Immature natural killer cell (primary cell): Measurements from ENCODE around the gene SFRP4. TPM values are rescaled to one million over a fixed set of nuclear protein-coding genes. Genes with fewer than 3 reads are reported as not detected.

Experiments used
- DNase-seq, 3 donors: peaks; one replicate each; pipeline ENCODE4 v3.0.0; 2022; ENCODE audit warnings: mixed read lengths in 1 of 3
- H3K27ac Mint-ChIP-seq, 6 donors: one replicate each; pipeline ENCODE4 v1.8.0; 2020; ENCODE audit warnings: mixed read lengths in 6 of 6, mild to moderate bottlenecking in 5 of 6, inconsistent platforms in 4 of 6, moderate library complexity in 3 of 6
- H3K27me3 Mint-ChIP-seq, 3 donors: one replicate each; pipeline ENCODE4 v1.8.0; 2020 to 2021; ENCODE audit warnings: low read depth in 3 of 3, mild to moderate bottlenecking in 3 of 3, mixed read lengths in 3 of 3, moderate library complexity in 3 of 3, inconsistent platforms in 1 of 3
- H3K36me3 Mint-ChIP-seq, 3 donors: one replicate each; pipeline ENCODE4 v1.8.0; 2020; ENCODE audit warnings: mixed read lengths in 3 of 3, inconsistent platforms in 2 of 3, mild to moderate bottlenecking in 2 of 3
- H3K4me1 Mint-ChIP-seq, 2 donors: one replicate each; pipeline ENCODE4 v1.8.0; 2020; ENCODE audit warnings: inconsistent platforms in 2 of 2, mild to moderate bottlenecking in 2 of 2, mixed read lengths in 2 of 2, moderate library complexity in 1 of 2
- H3K4me3 Mint-ChIP-seq, 5 donors: one replicate each; pipeline ENCODE4 v1.8.0; 2020; ENCODE audit warnings: mild to moderate bottlenecking in 5 of 5, mixed read lengths in 5 of 5, inconsistent platforms in 3 of 5, moderate library complexity in 3 of 5
- H3K9me3 Mint-ChIP-seq, 6 donors: one replicate each; pipeline ENCODE4 v1.8.0; 2020; ENCODE audit warnings: mild to moderate bottlenecking in 6 of 6, mixed read lengths in 6 of 6, inconsistent platforms in 4 of 6, moderate library complexity in 3 of 6
- polyA plus RNA-seq, 3 donors: library from polyadenylated mRNA; unstranded; fragments of 300-500 nt; fragmentation: Illumina TruSeq; gene quantifications; one replicate each; pipeline ENCODE4 v1.2.3, GENCODE V29; 2021

The SFRP4 gene
- polyA plus RNA-seq, 3 donors from 2014 or later = not detected

- peaks cover 26 to 32% of the 10 kb centered on the region in 2 donors for H3K4me1 Mint-ChIP-seq
- H3K9me3 Mint-ChIP-seq = peaks cover 0 to 2% (median 0%) of the 10 kb centered on the region in 6 donors
- H3K27ac Mint-ChIP-seq = no peak overlapping the region
- H3K36me3 Mint-ChIP-seq = no peaks in the 10 kb centered on the region
- no peak for DNase-seq
- peaks cover 3 to 38% (median 13%) of the 10 kb centered on the region in 3 donors for H3K27me3 Mint-ChIP-seq
- H3K4me3 Mint-ChIP-seq = no peak overlapping the region
These were observed 1.9 kb upstream of the SFRP4 start for GRCh38 chr7:37918526-37918925.

DNA sequence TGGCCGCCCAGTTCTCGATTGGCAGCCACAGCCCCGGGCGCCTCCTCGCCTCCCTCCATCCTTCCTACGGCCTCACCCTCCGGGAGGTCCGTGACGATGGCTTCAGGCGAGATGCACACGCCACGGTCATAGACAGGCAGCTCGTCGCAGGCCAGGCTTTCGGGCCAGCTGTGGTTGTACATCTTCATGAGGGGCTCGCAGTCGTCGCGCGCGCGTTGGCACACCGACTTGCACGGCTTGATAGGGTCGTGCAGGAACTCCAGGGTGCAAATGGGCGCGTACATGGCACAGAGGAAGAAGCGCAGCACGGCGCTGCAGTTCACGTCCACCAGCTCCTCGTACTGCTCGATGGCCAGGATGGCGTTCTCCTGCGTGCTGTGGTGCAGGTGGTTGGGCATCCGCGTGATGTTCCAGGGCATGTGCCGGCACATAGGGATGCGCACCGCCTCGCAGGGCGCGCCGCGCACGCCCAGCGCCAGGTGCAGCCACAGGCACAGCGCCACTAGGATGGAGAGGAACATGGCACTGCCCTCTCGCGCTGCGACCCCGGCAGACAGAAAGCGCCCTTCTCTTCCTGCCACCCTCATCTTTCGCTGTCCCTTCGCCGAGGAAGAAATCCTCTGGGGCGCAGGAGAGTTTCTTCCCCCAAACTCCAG, 472 bp downstream of the SFRP4 start:
- DNase-seq = no peak
- H3K27ac Mint-ChIP-seq = no peak overlapping the region
- H3K36me3 Mint-ChIP-seq = no peaks in the 10 kb centered on the region
- peaks cover 2 to 39% (median 13%) of the 10 kb centered on the region in 3 donors for H3K27me3 Mint-ChIP-seq
- H3K9me3 Mint-ChIP-seq = peaks cover 0 to 2% (median 0%) of the 10 kb centered on the region in 6 donors
- peaks cover 20 to 21% of the 10 kb centered on the region in 2 donors for H3K4me1 Mint-ChIP-seq
- peak overlapping the region; percentile 11 to 72 (median 70) for H3K4me3 Mint-ChIP-seq

DNA sequence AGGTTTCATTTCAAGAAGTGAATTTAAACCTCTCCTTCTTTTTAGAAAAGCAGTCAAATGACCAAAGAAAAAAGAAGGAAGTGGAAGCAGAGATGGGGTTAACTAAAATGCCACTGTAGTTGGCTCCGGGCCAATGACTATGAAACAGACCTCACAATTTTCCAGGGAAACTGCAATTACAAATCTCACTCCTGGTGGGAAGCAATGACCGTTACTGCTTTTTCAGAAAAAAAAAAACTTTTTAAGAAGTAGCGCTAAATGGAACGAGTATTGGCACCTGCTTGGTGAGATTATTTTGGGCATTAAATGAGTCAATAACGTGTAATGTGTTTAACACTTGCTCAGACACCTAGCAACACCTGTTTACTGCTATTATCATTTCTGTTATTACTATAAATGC, 1.2 kb downstream of the SFRP4 start:
- H3K4me1 Mint-ChIP-seq = peaks cover 18% of the 10 kb centered on the region in 2 donors
- peaks cover 0 to 2% (median 0%) of the 10 kb centered on the region in 6 donors for H3K9me3 Mint-ChIP-seq
- no peak overlapping the region for H3K27ac Mint-ChIP-seq
- H3K36me3 Mint-ChIP-seq = no peaks in the 10 kb centered on the region
- DNase-seq = no peak
- peaks cover 2 to 41% (median 13%) of the 10 kb centered on the region in 3 donors for H3K27me3 Mint-ChIP-seq
- no peak overlapping the region for H3K4me3 Mint-ChIP-seq

- H3K4me3 Mint-ChIP-seq = no peak overlapping the region
- H3K36me3 Mint-ChIP-seq = no peaks in the 10 kb centered on the region
- no peaks in the 10 kb centered on the region for H3K9me3 Mint-ChIP-seq
- DNase-seq = no peak
- H3K4me1 Mint-ChIP-seq = peaks cover 14% of the 10 kb centered on the region in 2 donors
- H3K27me3 Mint-ChIP-seq = peaks cover 0 to 34% (median 13%) of the 10 kb centered on the region in 3 donors
- no peak overlapping the region for H3K27ac Mint-ChIP-seq
These were observed 3.9 kb downstream of the SFRP4 start for GRCh38 chr7:37912756-37913155.

DNA sequence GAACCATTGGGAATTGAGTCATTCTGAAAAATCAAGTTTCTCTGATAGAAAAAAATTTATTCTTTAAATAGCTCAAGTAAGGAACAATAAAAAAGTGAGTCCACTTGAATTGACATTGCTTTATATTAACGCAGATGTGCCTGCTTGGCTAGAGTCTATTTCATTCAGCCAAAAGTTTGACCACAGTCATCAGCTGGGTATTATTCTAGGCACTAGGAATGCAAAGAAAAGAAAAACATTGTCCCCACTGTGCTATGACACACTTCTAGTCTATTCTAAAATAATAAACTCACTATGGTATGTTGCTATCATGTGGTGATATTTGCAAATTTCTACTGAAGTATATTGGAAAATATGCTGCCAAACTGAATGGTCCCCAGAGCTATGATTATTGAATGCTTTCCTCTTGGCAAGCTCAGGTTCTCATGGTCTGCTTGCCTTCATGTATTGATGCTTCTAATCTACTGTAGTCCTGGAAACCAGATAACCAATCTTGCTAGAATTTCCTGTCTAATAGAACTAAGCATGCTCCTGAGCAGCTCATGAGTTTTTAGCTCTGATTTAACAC, 8.3 kb downstream of the SFRP4 start:
- Mint-ChIP-seq H3K27ac (no peak overlapping the region), H3K4me1 (no peaks in the 10 kb centered on the region), H3K9me3 (no peaks in the 10 kb centered on the region), H3K27me3 (peaks cover 0 to 10% (median 4%) of the 10 kb centered on the region in 3 donors), H3K36me3 (no peaks in the 10 kb centered on the region), H3K4me3 (no peak overlapping the region)
- DNase-seq = no peak

DNA sequence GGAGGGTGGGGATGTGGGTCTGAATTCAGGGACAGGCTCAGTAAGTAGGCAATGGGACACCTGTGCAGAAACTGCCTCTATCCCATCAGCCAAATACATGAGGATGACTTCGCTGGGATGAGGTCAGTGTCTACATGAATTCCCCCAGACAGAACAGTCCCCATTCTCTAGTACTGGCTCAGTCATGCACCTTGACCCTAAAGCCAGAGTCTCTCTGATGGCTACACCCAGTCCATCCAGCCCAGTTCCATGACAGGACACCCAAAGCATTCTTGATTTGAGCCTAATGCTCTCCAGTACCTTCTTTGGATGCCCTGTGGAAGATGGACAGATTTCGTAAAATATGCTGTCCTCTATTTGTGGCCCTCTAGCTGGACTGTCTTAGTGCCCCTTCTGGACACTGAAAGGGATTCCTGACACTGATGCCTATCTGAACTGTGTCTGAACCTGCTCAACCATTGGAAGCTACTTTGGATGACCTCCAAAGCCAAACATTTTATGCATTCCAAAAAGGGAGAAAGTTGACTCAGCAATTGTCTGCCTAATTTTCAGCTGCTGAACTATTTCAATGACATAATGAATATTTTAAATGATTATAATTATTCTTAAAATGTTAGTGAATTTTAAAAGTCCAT, 14.6 kb downstream of the SFRP4 start:
- peaks cover 0 to 2% (median 2%) of the 10 kb centered on the region in 3 donors for H3K27me3 Mint-ChIP-seq
- DNase-seq = no peak
- peaks cover 4 to 12% (median 5%) of the 10 kb centered on the region in 3 donors for H3K36me3 Mint-ChIP-seq
- H3K9me3 Mint-ChIP-seq = peaks cover 0 to 2% (median 0%) of the 10 kb centered on the region in 6 donors
- no peaks in the 10 kb centered on the region for H3K4me1 Mint-ChIP-seq
- no peak overlapping the region for H3K4me3 Mint-ChIP-seq
- H3K27ac Mint-ChIP-seq = no peak overlapping the region

GRCh38 chr7:37901236-37901827, 15.3 kb downstream of the SFRP4 start:
- peaks cover 4 to 13% (median 9%) of the 10 kb centered on the region in 3 donors for H3K36me3 Mint-ChIP-seq
- H3K9me3 Mint-ChIP-seq = peaks cover 0 to 2% (median 0%) of the 10 kb centered on the region in 6 donors
- H3K27me3 Mint-ChIP-seq = peaks cover 0 to 3% (median 2%) of the 10 kb centered on the region in 3 donors
- peak in 1 of 3 donors; percentile 14 for DNase-seq
- H3K4me3 Mint-ChIP-seq = no peak overlapping the region
- no peak overlapping the region for H3K27ac Mint-ChIP-seq
- H3K4me1 Mint-ChIP-seq = no peaks in the 10 kb centered on the region

DNA sequence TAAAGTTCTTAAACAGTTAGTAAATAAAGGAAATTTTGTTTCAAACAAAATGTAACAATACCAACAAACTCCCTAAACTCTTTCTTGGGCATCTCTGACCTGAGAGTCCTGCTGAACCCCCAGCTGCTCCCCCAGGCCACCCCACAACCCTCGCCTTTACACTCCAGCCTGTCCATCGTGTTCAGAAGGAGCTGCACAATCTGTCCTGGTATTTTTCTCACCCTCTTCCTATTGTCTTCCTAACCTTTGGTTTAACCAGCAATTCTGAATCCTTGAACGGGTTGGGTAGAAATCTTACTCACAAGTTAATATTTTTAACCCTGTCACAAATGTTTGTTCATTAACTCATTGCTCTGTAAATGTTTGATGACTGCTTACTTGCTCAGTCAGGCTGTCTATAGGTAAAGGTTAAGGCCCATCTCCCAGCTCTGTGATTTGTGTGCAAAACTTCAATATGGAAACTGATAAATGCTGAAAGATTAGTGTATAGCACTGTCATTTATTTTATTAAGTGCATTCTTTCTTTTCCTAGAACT, 16.8 kb downstream of the SFRP4 start:
- Mint-ChIP-seq H3K36me3 (peaks cover 4 to 15% (median 11%) of the 10 kb centered on the region in 3 donors), H3K27me3 (peaks cover 0 to 3% (median 2%) of the 10 kb centered on the region in 3 donors), H3K4me3 (no peak overlapping the region), H3K9me3 (peaks cover 0 to 2% (median 0%) of the 10 kb centered on the region in 6 donors), H3K4me1 (no peaks in the 10 kb centered on the region), H3K27ac (peak overlapping the region in 1 of 6 donors; percentile 70)
- DNase-seq = no peak

DNA sequence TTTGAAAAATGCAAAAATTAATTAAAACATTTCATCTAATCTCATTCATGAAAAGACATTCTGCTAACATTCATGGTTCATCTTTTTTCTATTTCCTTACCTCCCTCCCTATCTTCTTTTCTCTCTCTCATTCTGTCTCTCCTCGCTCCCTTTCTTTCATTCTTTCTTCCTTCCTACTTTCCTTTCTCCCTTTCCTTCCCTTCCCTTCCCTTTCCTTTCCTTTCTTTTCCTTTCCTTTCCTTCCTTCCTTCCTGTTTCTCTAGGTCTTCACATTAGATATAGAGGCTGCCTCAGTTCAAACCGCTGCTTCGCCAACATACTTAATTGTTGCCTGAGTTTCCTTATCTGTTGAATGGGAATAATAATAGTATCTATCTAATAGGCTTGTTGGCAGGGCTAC, 21.9 kb downstream of the SFRP4 start:
- DNase-seq = no peak
- Mint-ChIP-seq H3K27ac (no peak overlapping the region), H3K36me3 (peaks cover 12 to 39% (median 18%) of the 10 kb centered on the region in 3 donors), H3K27me3 (peaks cover 0 to 5% (median 2%) of the 10 kb centered on the region in 3 donors), H3K4me1 (no peaks in the 10 kb centered on the region), H3K9me3 (peaks cover 0 to 2% (median 0%) of the 10 kb centered on the region in 6 donors), H3K4me3 (no peak overlapping the region)

DNA sequence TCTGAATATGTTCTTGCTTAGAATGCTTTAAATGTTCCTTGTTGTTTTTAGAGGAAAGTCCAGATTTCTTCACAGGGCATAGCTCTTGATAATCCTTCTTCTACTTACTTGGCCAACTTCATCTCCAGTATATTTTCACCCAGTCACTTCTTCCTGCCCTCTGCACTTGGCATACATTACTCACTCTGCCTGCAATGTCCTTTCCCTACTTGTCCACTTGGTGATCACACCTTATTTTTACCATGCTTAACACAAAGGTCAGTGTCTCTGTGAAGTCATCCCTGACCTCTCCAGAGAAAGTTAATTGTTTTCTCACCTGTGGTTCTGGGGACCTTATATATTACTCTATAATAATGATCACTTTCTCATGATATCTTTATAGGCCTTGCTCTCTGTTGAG, 23.3 kb downstream of the SFRP4 start:
- Mint-ChIP-seq H3K36me3 (peaks cover 18 to 45% (median 23%) of the 10 kb centered on the region in 3 donors), H3K9me3 (peaks cover 0 to 2% (median 0%) of the 10 kb centered on the region in 6 donors), H3K4me3 (no peak overlapping the region), H3K4me1 (no peaks in the 10 kb centered on the region), H3K27ac (no peak overlapping the region), H3K27me3 (peaks cover 0 to 5% (median 2%) of the 10 kb centered on the region in 3 donors)
- DNase-seq = no peak

- Mint-ChIP-seq H3K4me1 (peaks cover 0 to 5% of the 10 kb centered on the region in 2 donors), H3K36me3 (peaks cover 27 to 39% (median 38%) of the 10 kb centered on the region in 3 donors), H3K27ac (no peak overlapping the region), H3K27me3 (peaks cover 1 to 2% (median 2%) of the 10 kb centered on the region in 3 donors), H3K4me3 (no peak overlapping the region), H3K9me3 (no peaks in the 10 kb centered on the region)
- no peak for DNase-seq
These were observed 34.5 kb downstream of the SFRP4 start for GRCh38 chr7:37882086-37882485.
